Dermis blood vessel endothelial cell (primary cell): Measurements from ENCODE around the gene PLEKHO2. TPM values are rescaled to one million over a fixed set of nuclear protein-coding genes. Genes with fewer than 3 reads are reported as not detected.

Experiments used
- DNase-seq: peaks from one replicate; pipeline ENCODE4 v3.0.0; 2010
- total RNA-seq: library from RNA; depleted of rRNA; stranded (reverse); fragments of >200 nt; gene quantifications from 2 replicates; pipeline ENCODE4 v1.2.3, GENCODE V29; 2014

PLEKHO2 gene
- total RNA-seq, 1 donor from 2014 or later, result 61.3 TPM

DNA sequence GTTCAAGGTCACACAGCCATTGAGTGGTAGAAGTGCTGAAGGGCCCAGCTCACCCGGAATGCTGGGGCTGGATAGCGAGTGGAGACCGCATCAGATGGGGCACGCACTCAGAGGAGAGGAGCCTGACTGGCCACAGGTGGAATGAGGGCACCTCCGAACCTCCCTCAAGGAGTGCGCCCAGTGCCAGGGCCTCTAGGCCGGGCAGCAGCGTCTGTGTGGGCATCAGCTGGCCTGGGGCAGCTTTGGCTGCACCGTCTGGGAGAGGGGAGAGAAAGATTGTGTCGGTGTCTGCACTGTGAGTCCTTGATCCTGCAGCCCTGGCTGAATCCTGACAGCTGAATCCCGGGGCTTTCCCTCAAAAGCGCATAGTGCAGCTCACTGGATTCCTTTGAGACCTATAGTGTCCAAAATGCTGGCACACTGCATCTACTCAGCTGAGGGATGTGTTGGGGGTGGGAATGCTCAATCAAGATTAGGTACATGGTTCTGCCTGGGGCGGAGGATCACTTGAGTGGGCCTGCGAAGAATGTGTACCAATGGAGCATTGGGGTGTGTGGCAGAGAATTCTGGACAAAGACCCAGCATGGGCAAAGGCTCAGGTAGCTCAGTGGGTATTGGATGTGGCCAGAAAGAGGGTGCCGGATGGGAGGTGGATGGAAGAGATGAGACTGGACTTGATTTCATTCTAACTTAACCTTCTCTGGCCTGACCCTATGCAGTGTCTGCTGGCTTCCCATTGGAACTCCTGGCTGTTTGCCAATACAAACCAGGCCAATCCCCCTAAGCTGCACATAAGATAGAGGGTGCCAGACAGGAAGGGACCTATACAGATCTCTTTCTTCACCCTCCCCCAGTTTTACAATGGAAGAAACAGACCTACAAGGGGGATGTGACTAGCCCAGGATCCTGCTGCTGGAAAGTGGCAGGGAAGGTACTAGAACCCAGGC, 70.9 kb downstream of the PLEKHO2 start:
- DNase-seq, result no peak

DNA sequence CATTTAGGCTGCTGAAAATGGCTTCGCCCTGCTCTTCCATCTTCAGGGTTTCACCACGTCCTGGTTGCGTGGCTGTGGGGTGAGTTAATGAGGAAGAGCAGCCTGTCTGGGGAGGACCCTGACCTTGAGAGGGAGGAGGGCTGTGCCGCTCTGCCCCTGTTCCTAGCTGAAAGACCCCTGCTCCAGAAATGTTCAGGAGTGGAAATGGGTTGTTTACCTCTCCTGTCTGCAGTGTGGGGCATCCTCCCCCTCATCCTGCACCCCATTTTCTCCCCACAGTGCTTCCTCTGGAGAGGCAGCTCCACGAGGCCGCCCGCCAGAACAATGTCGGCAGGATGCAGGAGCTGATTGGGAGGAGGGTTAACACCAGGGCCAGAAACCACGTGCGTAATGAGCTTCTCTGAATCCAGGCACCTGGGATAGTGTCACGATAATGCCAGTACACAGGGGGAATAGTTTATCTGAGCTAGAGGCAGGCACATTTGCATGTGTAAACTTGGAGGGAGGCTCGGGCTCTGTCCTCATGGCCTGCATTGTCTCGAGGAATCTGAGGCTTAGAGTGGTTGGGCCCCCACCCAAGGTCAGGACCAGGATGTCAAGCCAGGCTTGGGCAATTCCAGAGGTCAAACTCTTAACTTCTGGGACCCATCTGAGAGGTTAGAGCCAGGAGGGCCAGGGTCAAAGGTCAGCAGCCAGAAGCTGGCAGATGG, 74.0 kb downstream of the PLEKHO2 start:
- no peak for DNase-seq

DNA sequence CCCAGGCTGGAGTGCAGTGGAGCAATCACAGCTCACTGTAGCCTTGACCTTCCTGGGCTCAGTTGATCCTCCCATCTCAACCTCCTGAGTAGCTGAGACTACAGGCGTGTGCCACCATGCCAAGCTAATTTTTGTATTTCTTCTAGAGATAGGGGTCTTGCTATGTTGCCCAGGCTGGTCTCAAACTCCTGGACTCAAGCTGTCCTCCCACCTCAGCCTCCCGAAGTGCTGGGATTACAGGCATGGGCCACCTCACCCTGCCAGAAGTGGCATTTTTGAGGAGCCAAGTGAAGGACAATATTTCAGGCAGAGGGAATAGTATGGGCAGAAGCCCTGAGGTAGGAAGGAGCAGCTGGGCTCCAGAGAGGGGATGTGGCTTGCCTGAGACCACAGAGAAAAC, 74.7 kb downstream of the PLEKHO2 start:
- no peak for DNase-seq

DNA sequence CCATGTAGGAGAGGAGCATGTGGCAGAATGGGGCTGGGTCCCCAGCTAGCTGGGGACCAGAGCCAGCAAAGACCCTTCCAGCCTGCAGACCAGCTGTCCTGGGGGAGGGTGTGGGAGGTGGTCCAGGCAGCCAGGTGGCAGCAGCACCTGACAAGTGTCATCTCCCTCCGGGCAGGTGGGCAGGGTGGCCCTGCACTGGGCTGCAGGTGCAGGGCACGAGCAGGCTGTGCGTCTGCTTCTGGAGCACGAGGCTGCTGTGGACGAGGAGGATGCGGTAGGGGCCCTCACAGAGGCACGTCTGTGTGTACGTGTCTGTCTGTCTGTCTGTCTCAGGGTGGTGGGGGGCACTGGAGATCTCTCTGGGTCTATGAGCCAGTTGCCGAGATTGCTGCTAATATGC, 75.5 kb downstream of the PLEKHO2 start:
- no peak for DNase-seq

Other genes starting within 250 kb of the PLEKHO2 start
- 0.14 TPM in 1 of 2 replicates, not detected in the other for gene RBPMS2, start 66.3 kb upstream of the PLEKHO2 start, total RNA-seq
- 5.4 and 16.5 TPM in 2 replicates for gene PIF1, start 16.3 kb upstream of the PLEKHO2 start, total RNA-seq
- 5.6 and 5.8 TPM in 2 replicates for gene ANKDD1A, start 70.0 kb downstream of the PLEKHO2 start, total RNA-seq
- 77.3 and 84.7 TPM in 2 replicates for gene SPG21, start 148.0 kb downstream of the PLEKHO2 start, total RNA-seq
- gene MTFMT, start 187.7 kb downstream of the PLEKHO2 start, total RNA-seq, result 29.8 and 34.8 TPM in 2 replicates
- not detected in 2 replicates for gene SLC51B, start 203.5 kb downstream of the PLEKHO2 start, total RNA-seq
- gene RASL12, start 226.1 kb downstream of the PLEKHO2 start, total RNA-seq, result not detected in 2 replicates
- gene KBTBD13, start 234.8 kb downstream of the PLEKHO2 start, total RNA-seq, result not detected in 2 replicates